Caco-2 (cell line): ENCODE data around the gene PRR20B. TPM values are rescaled to one million over a fixed set of nuclear protein-coding genes. Genes with fewer than 3 reads are reported as not detected.

ENCODE experiments used
- BruUV-seq: library from RNA; stranded (reverse); fragments of 400-500 nt; replicated peaks from 2 replicates; lab custom pipeline; 2021; lab: Mats Ljungman, UMichigan
- CTCF ChIA-PET: fragments of 300-600 bp; sonication (Branson Sonifier 250); formaldehyde crosslinking; loops from one replicate; lab custom pipeline; 2022; ENCODE audit warnings: antibody characterized with exemption; lab: Charles Lee
- POLR2A ChIA-PET: fragments of 300-600 bp; sonication (Branson Sonifier 250); formaldehyde crosslinking; loops from one replicate; lab custom pipeline; 2022; ENCODE audit warnings: antibody characterized with exemption; lab: Charles Lee
- DNase-seq, 2 experiments: peaks; one replicate each; pipeline versions ENCODE4 v3.0.0 to v3.0.0-alpha.2; 2020 to 2022
- H3K27me3 ChIP-seq: replicated peaks from 2 replicates; pipeline ENCODE4 v1.6.0; 2011; ENCODE audit warnings: low read length; ENCODE audit not compliant: control insufficient read depth, insufficient read depth
- H3K36me3 ChIP-seq: 2 replicates; pipeline ENCODE4 v1.5.1; 2011; ENCODE audit warnings: low read length; ENCODE audit not compliant: control insufficient read depth, insufficient read depth
- H3K4me1 ChIP-seq: fragments of 250-450 bp; sonication (Bioruptor Pico); 2 replicates; pipeline ENCODE4 v1.5.1; 2020; ENCODE audit warnings: mild to moderate bottlenecking
- H3K4me3 ChIP-seq: 2 replicates; pipeline ENCODE4 v1.5.1; 2011; ENCODE audit warnings: low read depth, mild to moderate bottlenecking, control low read depth, low read length
- H3K9me3 ChIP-seq: fragments of 250-450 bp; sonication (Bioruptor Pico); 2 replicates; pipeline ENCODE4 v1.5.1; 2020; ENCODE audit warnings: mild to moderate bottlenecking, moderate library complexity
- H3K27ac Mint-ChIP-seq: one replicate; pipeline ENCODE4 v1.8.0; 2022; ENCODE audit warnings: mixed read lengths; ENCODE audit not compliant: unreplicated experiment
- H3K27me3 Mint-ChIP-seq: one replicate; pipeline ENCODE4 v1.8.0; 2022; ENCODE audit warnings: mixed read lengths; ENCODE audit not compliant: insufficient read depth, unreplicated experiment
- H3K36me3 Mint-ChIP-seq: one replicate; pipeline ENCODE4 v1.8.0; 2022; ENCODE audit warnings: mild to moderate bottlenecking, mixed read lengths; ENCODE audit not compliant: insufficient read depth, unreplicated experiment
- H3K4me1 Mint-ChIP-seq: one replicate; pipeline ENCODE4 v1.8.0; 2022; ENCODE audit warnings: low read depth, mixed read lengths; ENCODE audit not compliant: unreplicated experiment
- H3K4me3 Mint-ChIP-seq: one replicate; pipeline ENCODE4 v1.8.0; 2022; ENCODE audit warnings: mild to moderate bottlenecking, moderate library complexity, mixed read lengths; ENCODE audit not compliant: unreplicated experiment
- H3K9me3 Mint-ChIP-seq: one replicate; pipeline ENCODE4 v1.8.0; 2022; ENCODE audit warnings: mixed read lengths; ENCODE audit not compliant: unreplicated experiment
- intact Hi-C: fragments of 100-400 bp; cut with micrococcal nuclease; formaldehyde crosslinking; loops from one replicate; pipeline ENCODE4 v1.10.0; 2022; ENCODE audit not compliant: unreplicated experiment
- total RNA-seq: library from RNA; stranded (reverse); gene quantifications from 2 replicates; pipeline ENCODE4 v1.2.3, GENCODE V29; 2022
- TF ChIP-seq, protein P1 (sequence below), 2 experiments: fragments of 200-600 bp in 1 of 2; IDR thresholded peaks; 1 replicate in 1 of 2; 2 replicates in 1 of 2; pipeline versions ENCODE4 v1.5.1 to v1.8.0; 2011 to 2022; ENCODE audit warnings: antibody characterized with exemption in 1 of 2, control low read depth in 1 of 2, inconsistent platforms in 1 of 2, low read depth in 1 of 2, low read length in 1 of 2, mild to moderate bottlenecking in 1 of 2, moderate library complexity in 1 of 2; ENCODE audit not compliant: insufficient read depth in 1 of 2, severe bottlenecking in 1 of 2, unreplicated experiment in 1 of 2

The PRR20B gene
- total RNA-seq, 1 experiment from 2014 or later = not detected

DNA sequence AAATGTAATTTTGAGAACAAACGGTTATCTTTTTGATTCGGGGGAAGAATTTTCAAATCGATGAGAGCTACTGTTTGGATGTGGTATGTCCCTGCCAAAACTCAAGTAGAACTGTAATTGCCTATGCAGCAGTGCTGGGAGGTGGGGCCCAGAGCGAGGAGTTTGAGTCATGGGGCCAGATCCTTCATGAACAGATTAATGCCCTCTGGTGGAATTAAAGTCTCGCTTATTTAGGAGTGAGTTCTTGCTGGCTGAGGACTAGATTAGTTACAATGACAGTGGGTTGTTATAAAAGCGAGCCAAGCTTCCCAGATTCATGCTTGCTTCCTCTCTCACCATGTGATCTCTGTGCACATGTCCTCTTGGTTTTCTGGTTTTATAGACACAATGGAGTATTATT is 18.4 kb upstream of the PRR20B start:
- no TSS peak for BruUV-seq
- Mint-ChIP-seq H3K4me1 (no peaks in the 10 kb centered on the region), H3K27ac (no peak overlapping the region), H3K9me3 (no peaks in the 10 kb centered on the region), H3K4me3 (no peak overlapping the region), H3K27me3 (no peaks in the 10 kb centered on the region), H3K36me3 (no peaks in the 10 kb centered on the region)
- CTCF ChIA-PET = no interaction called here
- no peaks in the 10 kb centered on the region for H3K27me3 ChIP-seq
- no peak for DNase-seq
- H3K4me3 ChIP-seq = no peak overlapping the region
- 0 out of 2 replicates have a peak, but pooled peaks cover 6% of the 10 kb centered on the region for H3K9me3 ChIP-seq
- H3K4me1 ChIP-seq = no peaks in the 10 kb centered on the region
- no peaks in the 10 kb centered on the region for H3K36me3 ChIP-seq
- intact Hi-C loops = no loop called here
- TF ChIP-seq, protein P1, sequence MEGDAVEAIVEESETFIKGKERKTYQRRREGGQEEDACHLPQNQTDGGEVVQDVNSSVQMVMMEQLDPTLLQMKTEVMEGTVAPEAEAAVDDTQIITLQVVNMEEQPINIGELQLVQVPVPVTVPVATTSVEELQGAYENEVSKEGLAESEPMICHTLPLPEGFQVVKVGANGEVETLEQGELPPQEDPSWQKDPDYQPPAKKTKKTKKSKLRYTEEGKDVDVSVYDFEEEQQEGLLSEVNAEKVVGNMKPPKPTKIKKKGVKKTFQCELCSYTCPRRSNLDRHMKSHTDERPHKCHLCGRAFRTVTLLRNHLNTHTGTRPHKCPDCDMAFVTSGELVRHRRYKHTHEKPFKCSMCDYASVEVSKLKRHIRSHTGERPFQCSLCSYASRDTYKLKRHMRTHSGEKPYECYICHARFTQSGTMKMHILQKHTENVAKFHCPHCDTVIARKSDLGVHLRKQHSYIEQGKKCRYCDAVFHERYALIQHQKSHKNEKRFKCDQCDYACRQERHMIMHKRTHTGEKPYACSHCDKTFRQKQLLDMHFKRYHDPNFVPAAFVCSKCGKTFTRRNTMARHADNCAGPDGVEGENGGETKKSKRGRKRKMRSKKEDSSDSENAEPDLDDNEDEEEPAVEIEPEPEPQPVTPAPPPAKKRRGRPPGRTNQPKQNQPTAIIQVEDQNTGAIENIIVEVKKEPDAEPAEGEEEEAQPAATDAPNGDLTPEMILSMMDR (IDR thresholded peaks at IDR 0.05; ENCODE audit: insufficient read depth in 1 of 2, low read depth in 1 of 2, low read length in 1 of 2, severe bottlenecking in 1 of 2, unreplicated experiment in 1 of 2) = no peak
- POLR2A ChIA-PET = no interaction called here

DNA sequence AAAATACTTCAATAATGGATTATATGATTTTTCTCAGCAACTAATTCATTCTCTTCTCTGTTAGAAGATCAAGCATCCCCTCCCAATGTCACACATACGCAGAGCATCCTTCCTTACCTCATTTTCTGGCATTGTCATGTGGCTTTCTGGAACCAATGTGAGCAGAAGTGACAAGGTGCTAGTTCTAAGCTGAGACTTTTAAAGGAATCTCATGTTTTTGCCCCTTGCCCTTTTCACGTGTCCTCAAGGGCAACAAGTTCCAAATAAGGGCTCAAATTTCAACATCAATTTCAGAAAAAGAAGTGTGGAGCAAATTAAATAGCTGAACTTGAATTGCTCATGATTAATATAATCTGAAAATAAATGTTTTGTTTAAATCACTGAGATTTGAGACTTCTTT is 11.2 kb upstream of the PRR20B start:
- Mint-ChIP-seq H3K27ac (no peak overlapping the region), H3K27me3 (no peaks in the 10 kb centered on the region), H3K4me3 (no peak overlapping the region), H3K36me3 (no peaks in the 10 kb centered on the region), H3K9me3 (no peaks in the 10 kb centered on the region), H3K4me1 (no peaks in the 10 kb centered on the region)
- CTCF ChIA-PET = no interaction called here
- Histone ChIP-seq H3K4me1 (no peaks in the 10 kb centered on the region), H3K4me3 (no peak overlapping the region), H3K27me3 (no peaks in the 10 kb centered on the region), H3K9me3 (0 out of 2 replicates have a peak, but pooled peaks cover 6% of the 10 kb centered on the region), H3K36me3 (no peaks in the 10 kb centered on the region)
- TF ChIP-seq, protein P1 (IDR thresholded peaks at IDR 0.05; ENCODE audit: insufficient read depth in 1 of 2, low read depth in 1 of 2, low read length in 1 of 2, severe bottlenecking in 1 of 2, unreplicated experiment in 1 of 2) = no peak
- BruUV-seq = no TSS peak
- POLR2A ChIA-PET = no interaction called here
- DNase-seq = no peak
- intact Hi-C loops = no loop called here

DNA sequence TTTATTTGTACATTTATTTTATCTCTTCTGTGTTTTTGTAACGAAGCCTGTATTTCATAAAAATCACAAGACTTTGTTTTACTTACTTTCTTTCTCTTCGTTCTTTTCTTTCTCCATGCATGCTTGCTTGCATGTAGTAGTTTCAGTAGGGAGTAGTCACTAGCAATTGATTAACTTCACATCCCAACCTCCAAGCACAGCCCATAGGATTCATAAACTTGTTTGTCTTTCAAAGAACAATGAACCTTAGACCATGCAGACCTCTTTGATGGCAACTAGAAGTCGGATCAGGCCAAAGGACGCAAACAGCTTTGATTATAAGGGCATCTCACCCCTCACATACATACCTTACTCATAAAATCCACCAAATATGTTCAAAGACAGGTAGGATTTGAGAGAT is 9.7 kb upstream of the PRR20B start:
- POLR2A ChIA-PET = no interaction called here
- H3K4me3 Mint-ChIP-seq = no peak overlapping the region
- Histone ChIP-seq H3K9me3 (0 out of 2 replicates have a peak, but pooled peaks cover 5% of the 10 kb centered on the region), H3K27me3 (no peaks in the 10 kb centered on the region), H3K4me3 (no peak overlapping the region), H3K36me3 (no peaks in the 10 kb centered on the region), H3K4me1 (no peaks in the 10 kb centered on the region)
- CTCF ChIA-PET = no interaction called here
- BruUV-seq = no TSS peak
- H3K9me3 Mint-ChIP-seq = no peaks in the 10 kb centered on the region
- H3K4me1 Mint-ChIP-seq = no peaks in the 10 kb centered on the region
- H3K27ac Mint-ChIP-seq = no peak overlapping the region
- no peaks in the 10 kb centered on the region for H3K36me3 Mint-ChIP-seq
- intact Hi-C loops = no loop called here
- no peaks in the 10 kb centered on the region for H3K27me3 Mint-ChIP-seq
- TF ChIP-seq, protein P1 (IDR thresholded peaks at IDR 0.05; ENCODE audit: insufficient read depth in 1 of 2, low read depth in 1 of 2, low read length in 1 of 2, severe bottlenecking in 1 of 2, unreplicated experiment in 1 of 2) = no peak
- no peak for DNase-seq
